ENCODE results near the gene GCNT3.

GCNT3 gene

GRCh38 chr15:59662260-59662659 lies 50.7 kb downstream of the GCNT3 start:
- Histone ChIP-seq H3K9me3 (ENCODE audit: insufficient read depth, low read length) (no peaks in the 10 kb centered on the region), H3K36me3 (ENCODE audit: insufficient read depth, insufficient read length, low read length) (peaks cover 46% of the 10 kb centered on the region), H3K4me3 (ENCODE audit: insufficient read length, low read depth) (no peak overlapping the region), H3K4me1 (ENCODE audit: insufficient read depth, insufficient read length) (no peaks in the 10 kb centered on the region), H3K27me3 (ENCODE audit: insufficient read depth, insufficient read length) (no peaks in the 10 kb centered on the region), H3K9ac (ENCODE audit: insufficient read length, low read depth) (no peak overlapping the region)
- no peak for DNase-seq (ENCODE audit: low read depth, low spot score)
- TF ChIP-seq ZNF274 (IDR thresholded peaks at IDR 0.05; ENCODE audit: low read depth, low read length) (no peak), SUZ12 (IDR thresholded peaks at IDR 0.05; ENCODE audit: extremely low read depth, insufficient read depth, insufficient read length) (no peak), YY1 (IDR thresholded peaks at IDR 0.05; ENCODE audit: insufficient read depth, insufficient read length) (no peak)

DNA sequence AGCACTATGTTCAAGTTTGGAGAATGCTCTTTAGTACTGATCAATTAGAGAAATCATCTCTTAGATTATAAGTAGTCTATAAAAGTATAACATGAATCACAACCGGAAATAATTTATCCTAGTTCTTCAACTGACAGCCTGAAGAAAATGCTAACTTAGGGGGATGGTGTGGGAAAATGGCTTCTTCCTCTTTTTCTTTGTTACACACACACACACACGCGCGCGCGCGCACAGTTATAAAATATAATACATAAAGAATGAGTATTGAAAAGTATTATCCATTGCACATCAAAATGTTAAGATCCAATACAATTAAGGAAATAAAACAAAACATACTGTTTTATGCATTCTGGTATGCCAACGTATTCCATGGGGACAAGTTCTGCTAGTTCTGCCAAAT lies 57.0 kb downstream of the GCNT3 start:
- Histone ChIP-seq H3K9me3 (ENCODE audit: insufficient read depth, low read length) (no peaks in the 10 kb centered on the region), H3K36me3 (ENCODE audit: insufficient read depth, insufficient read length, low read length) (peaks cover 73% of the 10 kb centered on the region), H3K4me1 (ENCODE audit: insufficient read depth, insufficient read length) (no peaks in the 10 kb centered on the region), H3K4me3 (ENCODE audit: insufficient read length, low read depth) (no peak overlapping the region), H3K27me3 (ENCODE audit: insufficient read depth, insufficient read length) (no peaks in the 10 kb centered on the region), H3K9ac (ENCODE audit: insufficient read length, low read depth) (no peak overlapping the region)
- TF ChIP-seq ZNF274 (IDR thresholded peaks at IDR 0.05; ENCODE audit: low read depth, low read length): no peak
- no peak for TF ChIP-seq YY1 (IDR thresholded peaks at IDR 0.05; ENCODE audit: insufficient read depth, insufficient read length)
- TF ChIP-seq SUZ12 (IDR thresholded peaks at IDR 0.05; ENCODE audit: extremely low read depth, insufficient read depth, insufficient read length): no peak
- no peak for DNase-seq (ENCODE audit: low read depth, low spot score)

All from NT2/D1 (cell line).